DND-41 (cell line): ENCODE measurements around the gene CDCP1.

Experiments
- ATAC-seq: fragments of 200-7000 bp; cut with Tn5 transposase; 3 replicates; pipeline ENCODE4 v1.9.1; 2021; ENCODE audit warnings: low read depth; ENCODE audit not compliant: insufficient read depth
- DNase-seq: peaks from one replicate; pipeline ENCODE4 v3.0.0-alpha.2; 2020
- H2AFZ ChIP-seq: 2 replicates; pipeline ENCODE4 v1.6.0; 2012; ENCODE audit warnings: low read depth, low read length
- H3K27ac ChIP-seq: 2 replicates; pipeline ENCODE4 v1.5.1; 2012; ENCODE audit warnings: low read length, inconsistent platforms
- H3K27me3 ChIP-seq: fragments of 200-600 bp; sonication (generic); 2 replicates; pipeline ENCODE4 v1.6.0; 2012; ENCODE audit warnings: low read length, mild to moderate bottlenecking, inconsistent platforms; ENCODE audit not compliant: insufficient read depth, poor library complexity
- H3K36me3 ChIP-seq: 2 replicates; pipeline ENCODE4 v1.5.1; 2012; ENCODE audit warnings: low read length, inconsistent platforms; ENCODE audit not compliant: insufficient read depth
- H3K4me1 ChIP-seq: 2 replicates; pipeline ENCODE4 v1.5.1; 2012; ENCODE audit warnings: mild to moderate bottlenecking, low read length; ENCODE audit not compliant: insufficient read depth
- H3K4me2 ChIP-seq: 2 replicates; pipeline ENCODE4 v1.6.0; 2012; ENCODE audit warnings: mild to moderate bottlenecking, moderate library complexity, low read length, inconsistent platforms; ENCODE audit not compliant: insufficient read depth
- H3K4me3 ChIP-seq, 2 experiments: fragments of 200-600 bp in 1 of 2; shearing (Covaris generic) in 1 of 2; 2 replicates each; pipeline ENCODE4 v1.5.1; 2012 to 2016; ENCODE audit warnings: inconsistent platforms in 2 of 2, low read length in 2 of 2, mild to moderate bottlenecking in 2 of 2, low read depth in 1 of 2, moderate library complexity in 1 of 2
- H3K79me2 ChIP-seq: 2 replicates; pipeline ENCODE4 v1.6.0; 2012; ENCODE audit warnings: low read length, inconsistent platforms; ENCODE audit not compliant: insufficient read depth
- H3K9ac ChIP-seq: 2 replicates; pipeline ENCODE4 v1.6.0; 2012; ENCODE audit warnings: low read depth, mild to moderate bottlenecking, inconsistent platforms, low read length, moderate library complexity
- H3K9me3 ChIP-seq: 2 replicates; pipeline ENCODE4 v1.5.1; 2012; ENCODE audit warnings: low read length, moderate library complexity, mild to moderate bottlenecking, inconsistent platforms; ENCODE audit not compliant: insufficient read depth, severe bottlenecking
- H4K20me1 ChIP-seq: 2 replicates; pipeline ENCODE4 v1.6.0; 2012; ENCODE audit warnings: low read length; ENCODE audit not compliant: insufficient read depth
- EZH2 ChIP-seq: IDR thresholded peaks from 3 replicates; pipeline ENCODE4 v1.6.1; 2012; ENCODE audit warnings: borderline replicate concordance, low read depth, mild to moderate bottlenecking, moderate library complexity, low read length, inconsistent platforms; ENCODE audit not compliant: severe bottlenecking
- TF ChIP-seq, protein P1 (sequence below): IDR thresholded peaks from 2 replicates; pipeline ENCODE4 v1.5.1; 2012; ENCODE audit warnings: borderline replicate concordance, low read length, moderate library complexity, mild to moderate bottlenecking; ENCODE audit not compliant: poor library complexity, severe bottlenecking; ENCODE audit errors: extremely low read depth

CDCP1 gene

GRCh38 chr3:45166321-45166879 lies 20.2 kb upstream of the CDCP1 start:
- H3K27ac ChIP-seq, result peak overlapping the region; percentile 86

DNA sequence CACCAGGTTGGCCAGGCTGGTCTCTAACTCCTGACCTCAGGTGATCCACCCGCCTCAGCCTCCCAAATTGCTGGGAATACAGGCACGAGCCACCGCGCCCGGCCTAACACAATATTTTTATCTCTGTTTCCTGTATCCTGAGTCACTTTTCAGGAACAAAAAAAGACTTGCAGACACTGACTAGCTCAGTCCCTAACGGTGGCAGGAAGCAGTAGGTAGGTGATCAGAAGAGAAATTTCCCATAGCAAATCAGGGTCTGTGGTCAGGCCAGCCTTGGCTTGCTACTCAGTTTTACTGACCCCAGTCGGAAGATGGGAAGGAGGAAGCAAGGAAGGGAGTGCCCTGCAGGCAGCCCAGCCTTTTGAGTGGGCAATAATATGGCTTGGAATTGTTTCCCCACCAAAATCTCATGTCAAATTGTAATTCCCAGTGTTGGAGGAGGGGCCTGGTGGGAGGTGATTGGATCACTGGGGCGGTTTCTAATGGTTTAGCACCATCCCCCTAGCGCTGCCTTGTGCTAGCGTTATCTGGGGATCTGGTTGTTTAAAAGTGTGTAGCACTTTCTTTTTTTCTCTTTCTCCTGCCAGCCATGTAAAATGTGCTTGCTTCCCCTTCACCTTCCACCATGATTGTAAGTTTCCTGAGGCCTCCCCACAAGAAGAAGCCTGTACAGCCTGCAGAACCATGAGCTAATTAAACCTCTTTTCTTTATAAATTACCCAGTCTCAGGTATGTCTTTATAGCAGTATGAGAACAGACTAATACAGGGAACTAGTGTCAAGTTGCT lies 19.5 kb upstream of the CDCP1 start:
- no peaks in the 10 kb centered on the region for H3K79me2 ChIP-seq
- no peak overlapping the region; the same call in 1 of the 2 replicates for H3K27ac ChIP-seq
- H2AFZ ChIP-seq, result no peak overlapping the region

More at GRCh38 chr3:45166321-45166879, 20.2 kb upstream of the CDCP1 start:
- no peak for ATAC-seq
- no peak for DNase-seq
- H3K9me3 ChIP-seq, result peaks cover 3% of the 10 kb centered on the region
- TF ChIP-seq EZH2, result no peak
- TF ChIP-seq, protein P1, sequence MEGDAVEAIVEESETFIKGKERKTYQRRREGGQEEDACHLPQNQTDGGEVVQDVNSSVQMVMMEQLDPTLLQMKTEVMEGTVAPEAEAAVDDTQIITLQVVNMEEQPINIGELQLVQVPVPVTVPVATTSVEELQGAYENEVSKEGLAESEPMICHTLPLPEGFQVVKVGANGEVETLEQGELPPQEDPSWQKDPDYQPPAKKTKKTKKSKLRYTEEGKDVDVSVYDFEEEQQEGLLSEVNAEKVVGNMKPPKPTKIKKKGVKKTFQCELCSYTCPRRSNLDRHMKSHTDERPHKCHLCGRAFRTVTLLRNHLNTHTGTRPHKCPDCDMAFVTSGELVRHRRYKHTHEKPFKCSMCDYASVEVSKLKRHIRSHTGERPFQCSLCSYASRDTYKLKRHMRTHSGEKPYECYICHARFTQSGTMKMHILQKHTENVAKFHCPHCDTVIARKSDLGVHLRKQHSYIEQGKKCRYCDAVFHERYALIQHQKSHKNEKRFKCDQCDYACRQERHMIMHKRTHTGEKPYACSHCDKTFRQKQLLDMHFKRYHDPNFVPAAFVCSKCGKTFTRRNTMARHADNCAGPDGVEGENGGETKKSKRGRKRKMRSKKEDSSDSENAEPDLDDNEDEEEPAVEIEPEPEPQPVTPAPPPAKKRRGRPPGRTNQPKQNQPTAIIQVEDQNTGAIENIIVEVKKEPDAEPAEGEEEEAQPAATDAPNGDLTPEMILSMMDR, result no peak
- peak overlapping the region; percentile 61 for H3K4me2 ChIP-seq
- no peaks in the 10 kb centered on the region for H3K27me3 ChIP-seq
- H3K4me3 ChIP-seq, result peak overlapping the region in 1 of 2 experiments; percentile 9; a peak in 1 of 4 replicates
- H3K4me1 ChIP-seq, result peaks cover 26% of the 10 kb centered on the region
- H2AFZ ChIP-seq, result peak overlapping the region; percentile 83
- no peaks in the 10 kb centered on the region for H3K36me3 ChIP-seq
- peak overlapping the region; percentile 44; the same call in 1 of the 2 replicates for H3K9ac ChIP-seq
- no peaks in the 10 kb centered on the region for H4K20me1 ChIP-seq
- H3K79me2 ChIP-seq, result no peaks in the 10 kb centered on the region

DNA sequence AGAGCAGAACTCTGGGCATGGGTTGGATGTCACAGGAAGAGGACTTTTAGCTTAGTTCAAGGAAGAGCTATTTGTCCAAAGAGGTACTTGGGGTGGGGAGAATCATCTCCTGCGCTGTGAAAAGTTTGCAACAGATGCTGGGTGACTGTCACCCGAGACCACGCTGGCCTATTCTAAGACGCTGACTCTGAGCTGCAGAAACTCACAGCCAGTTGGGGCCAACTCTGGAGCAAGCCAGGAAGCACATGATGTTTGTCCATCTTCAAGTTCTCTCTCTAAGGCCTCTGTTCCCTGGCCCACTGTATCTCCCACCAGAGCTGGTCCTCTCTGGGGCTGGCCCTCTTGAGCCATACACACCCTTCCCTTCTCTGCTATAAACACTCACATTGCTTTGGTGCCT lies 17.9 kb upstream of the CDCP1 start:
- H3K4me3 ChIP-seq, result no peak overlapping the region
- H2AFZ ChIP-seq, result no peak overlapping the region
- TF ChIP-seq, protein P1, result no peak
- no peak for TF ChIP-seq EZH2
- no peak overlapping the region for H3K27ac ChIP-seq
- H4K20me1 ChIP-seq, result no peaks in the 10 kb centered on the region
- no peak overlapping the region for H3K9ac ChIP-seq
- H3K79me2 ChIP-seq, result no peaks in the 10 kb centered on the region
- no peaks in the 10 kb centered on the region for H3K27me3 ChIP-seq
- ATAC-seq, result no peak
- DNase-seq, result no peak
- H3K4me2 ChIP-seq, result no peak overlapping the region
- H3K36me3 ChIP-seq, result no peaks in the 10 kb centered on the region
- peaks cover 3% of the 10 kb centered on the region for H3K9me3 ChIP-seq
- H3K4me1 ChIP-seq, result peaks cover 26% of the 10 kb centered on the region

More for the DNA sequence above, 19.5 kb upstream of the CDCP1 start:
- Histone ChIP-seq H4K20me1 (no peaks in the 10 kb centered on the region), H3K4me2 (no peak overlapping the region), H3K27me3 (no peaks in the 10 kb centered on the region), H3K9me3 (peaks cover 3% of the 10 kb centered on the region), H3K36me3 (no peaks in the 10 kb centered on the region), H3K9ac (no peak overlapping the region), H3K4me3 (no peak overlapping the region), H3K4me1 (peaks cover 26% of the 10 kb centered on the region)
- DNase-seq (no peak), ATAC-seq (no peak)
- no peak for TF ChIP-seq EZH2
- TF ChIP-seq, protein P1, result no peak
